HepG2 (cell line): ENCODE data around the gene RETN. TPM values are rescaled to one million over a fixed set of nuclear protein-coding genes. Genes with fewer than 3 reads are reported as not detected.

Experiments used
- ATAC-seq: fragments of 200-7000 bp; cut with Tn5 transposase; 3 replicates; pipeline ENCODE4 v1.9.1; 2020; ENCODE audit warnings: mild to moderate bottlenecking, moderate library complexity
- BruUV-seq: library from RNA; stranded (reverse); fragments of 400-500 nt; replicated peaks from 2 replicates; lab custom pipeline; 2021; lab: Mats Ljungman, UMichigan
- CTCF ChIA-PET: fragments of 300-600 bp; formaldehyde crosslinking; extraction: SDS; loops from one replicate; lab custom pipeline; 2021; ENCODE audit warnings: low total read pairs, inconsistent platforms, low intra/inter-chr PET ratio; lab: Yijun Ruan, JAX
- POLR2A ChIA-PET: fragments of 350-600 bp; sonication (Branson Sonifier 250); formaldehyde crosslinking; loops from one replicate; lab custom pipeline; 2020; ENCODE audit warnings: antibody characterized with exemption, inconsistent platforms; lab: Yijun Ruan, JAX
- DNase-seq: peaks from one replicate; pipeline ENCODE4 v3.0.0-alpha.2; 2015; ENCODE audit warnings: low spot score
- FAIRE-seq: peaks from 3 replicates; lab custom pipeline; 2011; peaks lifted over from hg19 to GRCh38; lab: Jason Lieb, UNC
- H2AFZ ChIP-seq: one replicate; pipeline ENCODE4 v1.6.1; 2011; ENCODE audit warnings: low read length, inconsistent platforms
- H3K27ac ChIP-seq: fragments of 300-600 bp; 3 replicates; pipeline ENCODE4 v1.8.0; 2011; ENCODE audit warnings: mixed run types, mild to moderate bottlenecking, mixed read lengths, low read length, inconsistent platforms; ENCODE audit not compliant: insufficient read depth; ENCODE audit errors: extremely low read length
- H3K27me3 ChIP-seq, 2 experiments: fragments of 200-600 bp in 1 of 2; 2 replicates in 1 of 2; 3 replicates in 1 of 2; pipeline versions ENCODE4 v1.6.0 to v1.8.0; 2011; ENCODE audit warnings: low read length in 2 of 2, mild to moderate bottlenecking in 2 of 2, moderate library complexity in 2 of 2, inconsistent platforms in 1 of 2; ENCODE audit not compliant: insufficient read depth in 2 of 2, control insufficient read depth in 1 of 2
- H3K36me3 ChIP-seq, 2 experiments: fragments of 200-600 bp in 1 of 2; replicated peaks in 1 of 2; 2 replicates in 1 of 2; 3 replicates in 1 of 2; pipeline versions ENCODE4 v1.5.1 to v1.8.0; 2011; ENCODE audit warnings: low read length in 2 of 2, inconsistent platforms in 1 of 2; ENCODE audit not compliant: insufficient read depth in 2 of 2, control insufficient read depth in 1 of 2
- H3K4me1 ChIP-seq: 2 replicates; pipeline ENCODE4 v1.5.1; 2012; ENCODE audit warnings: low read length, inconsistent platforms; ENCODE audit not compliant: insufficient read depth
- H3K4me2 ChIP-seq: 2 replicates; pipeline ENCODE4 v1.6.0; 2011; ENCODE audit warnings: low read depth, low read length, inconsistent platforms
- H3K4me3 ChIP-seq, 3 experiments: fragments of 200-600 bp in 1 of 3; sonication (generic), shearing (Covaris generic) in 1 of 3; replicated peaks in 1 of 3; 2 replicates each; pipeline ENCODE4 v1.5.1; 2011 to 2016; ENCODE audit warnings: low read length in 3 of 3, inconsistent platforms in 2 of 3, low read depth in 2 of 3, mild to moderate bottlenecking in 2 of 3, control low read depth in 1 of 3, mixed read lengths in 1 of 3; ENCODE audit not compliant: insufficient read depth in 1 of 3
- H3K79me2 ChIP-seq: one replicate; pipeline ENCODE4 v1.6.1; 2011; ENCODE audit warnings: low read length, inconsistent platforms; ENCODE audit not compliant: insufficient read depth
- H3K9ac ChIP-seq: 2 replicates; pipeline ENCODE4 v1.6.0; 2011; ENCODE audit warnings: mild to moderate bottlenecking, low read depth, low read length, inconsistent platforms; ENCODE audit not compliant: insufficient read depth
- H3K9me3 ChIP-seq: 2 replicates; pipeline ENCODE4 v1.5.1; 2012; ENCODE audit warnings: mild to moderate bottlenecking, low read length
- H4K20me1 ChIP-seq: 2 replicates; pipeline ENCODE4 v1.6.0; 2011; ENCODE audit warnings: inconsistent platforms, mild to moderate bottlenecking, low read length, moderate library complexity; ENCODE audit not compliant: insufficient read depth
- ATM ChIP-seq: fragments of 450-650 bp; IDR thresholded peaks from 2 replicates; pipeline ENCODE4 v1.7.1; 2017; ENCODE audit warnings: mild to moderate bottlenecking, borderline replicate concordance
- FOXA3 ChIP-seq: IDR thresholded peaks from 2 replicates; pipeline ENCODE4 v1.6.1; 2016; ENCODE audit warnings: missing genetic modification reagents, missing compliant biosample characterization
- MTF1 ChIP-seq: sonication (generic); formaldehyde crosslinking; IDR thresholded peaks from 2 replicates; pipeline ENCODE4 v1.5.0; 2020; ENCODE audit warnings: missing genetic modification reagents
- MYC ChIP-seq: sonication (generic); formaldehyde crosslinking; IDR thresholded peaks from 2 replicates; pipeline ENCODE4 v1.9.0; 2021; ENCODE audit warnings: missing genetic modification reagents, borderline replicate concordance
- RFX3 ChIP-seq: IDR thresholded peaks from 2 replicates; pipeline ENCODE4 v1.6.1; 2016; ENCODE audit warnings: missing biosample characterization, missing genetic modification reagents
- RXRA ChIP-seq: sonication (generic); formaldehyde crosslinking; IDR thresholded peaks from 2 replicates; pipeline ENCODE4 v1.5.1; 2020; ENCODE audit warnings: missing genetic modification reagents
- U2AF2 ChIP-seq: fragments of 200-400 bp; formaldehyde crosslinking; IDR thresholded peaks from 2 replicates; pipeline ENCODE4 v1.6.1; 2017; ENCODE audit warnings: low read depth, mild to moderate bottlenecking, low read length
- ZNF563 ChIP-seq: sonication (generic); formaldehyde crosslinking; IDR thresholded peaks from 2 replicates; pipeline ENCODE4 v1.8.0; 2022; ENCODE audit warnings: mild to moderate bottlenecking, moderate library complexity, missing genetic modification reagents
- ZNF629 ChIP-seq: sonication (generic); formaldehyde crosslinking; conservative IDR thresholded peaks from 2 replicates; pipeline ENCODE4 v1.5.0; 2020; ENCODE audit warnings: missing genetic modification reagents
- ZNF775 ChIP-seq: sonication (generic); formaldehyde crosslinking; IDR thresholded peaks from 2 replicates; pipeline ENCODE4 v1.4.0; 2020; ENCODE audit warnings: missing genetic modification reagents, mild to moderate bottlenecking, moderate library complexity, borderline replicate concordance
- ZSCAN21 ChIP-seq: sonication (generic); formaldehyde crosslinking; IDR thresholded peaks from 2 replicates; pipeline ENCODE4 v1.8.0; 2022; ENCODE audit warnings: mild to moderate bottlenecking, missing genetic modification reagents, moderate library complexity, borderline replicate concordance
- WGBS: methylation state at CpG from one replicate; pipeline ENCODE4 v1.1.6; 2017; ENCODE audit warnings: low lambda C conversion rate; 5-methylcytosine and 5-hydroxymethylcytosine counted together
- in situ Hi-C: cut with HindIII; loops from 2 replicates; pipeline ENCODE4 v1.10.0; 2017; ENCODE audit warnings: low pct_unique_long_range_greater_than_20kb; ENCODE audit not compliant: extremely low pct_ligation_motif_present
- intact Hi-C: fragments of 100-400 bp; cut with micrococcal nuclease; formaldehyde crosslinking; loops from one replicate; pipeline ENCODE4 v1.10.0; 2022; ENCODE audit not compliant: unreplicated experiment
- polyA plus RNA-seq, 8 experiments: library from polyadenylated mRNA; depleted of rRNA in 3 of 8; stranded (reverse) in 7 of 8; unstranded in 1 of 8; fragments of >200 nt; fragmentation: Illumina TruSeq in 4 of 8; extraction: Trizol in 4 of 8; gene quantifications; 2 replicates each; pipeline versions ENCODE4 v1.2.1 to v1.2.3, GENCODE V29; 2011 to 2016; ENCODE audit warnings: low read depth in 4 of 8, missing spikeins in 1 of 8, mixed read lengths in 1 of 8; ENCODE audit not compliant: insufficient read depth in 1 of 8
- total RNA-seq, 5 experiments: library from RNA; depleted of rRNA; stranded (reverse); fragments of >200 nt; fragmentation: Illumina TruSeq; extraction: Trizol; gene quantifications; 2 replicates each; pipeline ENCODE4 v1.2.3, GENCODE V29; 2016; ENCODE audit warnings: low read depth in 1 of 5
- TF ChIP-seq, protein P1 (sequence below): IDR thresholded peaks from 2 replicates; pipeline ENCODE4 v1.6.1; 2018; ENCODE audit warnings: missing genetic modification reagents
- TF ChIP-seq, protein P2 (sequence below): sonication (generic); formaldehyde crosslinking; IDR thresholded peaks from 2 replicates; pipeline ENCODE4 v1.8.0; 2022; ENCODE audit warnings: mild to moderate bottlenecking, missing genetic modification reagents
- TF ChIP-seq, protein P3 (sequence below): sonication (generic); formaldehyde crosslinking; IDR thresholded peaks from 2 replicates; pipeline ENCODE4 v1.4.0; 2020; ENCODE audit warnings: missing genetic modification reagents, borderline replicate concordance
- TF ChIP-seq, protein P4 (sequence below): sonication (generic); formaldehyde crosslinking; conservative IDR thresholded peaks from 2 replicates; pipeline ENCODE4 v1.4.0; 2020; ENCODE audit warnings: mild to moderate bottlenecking, missing genetic modification reagents, moderate library complexity

RETN gene
- total and polyA plus RNA-seq, 2 of the 13 experiments (the other 11 are each of a cell fraction or from before 2014, with no cell fraction given) = not detected

DNA sequence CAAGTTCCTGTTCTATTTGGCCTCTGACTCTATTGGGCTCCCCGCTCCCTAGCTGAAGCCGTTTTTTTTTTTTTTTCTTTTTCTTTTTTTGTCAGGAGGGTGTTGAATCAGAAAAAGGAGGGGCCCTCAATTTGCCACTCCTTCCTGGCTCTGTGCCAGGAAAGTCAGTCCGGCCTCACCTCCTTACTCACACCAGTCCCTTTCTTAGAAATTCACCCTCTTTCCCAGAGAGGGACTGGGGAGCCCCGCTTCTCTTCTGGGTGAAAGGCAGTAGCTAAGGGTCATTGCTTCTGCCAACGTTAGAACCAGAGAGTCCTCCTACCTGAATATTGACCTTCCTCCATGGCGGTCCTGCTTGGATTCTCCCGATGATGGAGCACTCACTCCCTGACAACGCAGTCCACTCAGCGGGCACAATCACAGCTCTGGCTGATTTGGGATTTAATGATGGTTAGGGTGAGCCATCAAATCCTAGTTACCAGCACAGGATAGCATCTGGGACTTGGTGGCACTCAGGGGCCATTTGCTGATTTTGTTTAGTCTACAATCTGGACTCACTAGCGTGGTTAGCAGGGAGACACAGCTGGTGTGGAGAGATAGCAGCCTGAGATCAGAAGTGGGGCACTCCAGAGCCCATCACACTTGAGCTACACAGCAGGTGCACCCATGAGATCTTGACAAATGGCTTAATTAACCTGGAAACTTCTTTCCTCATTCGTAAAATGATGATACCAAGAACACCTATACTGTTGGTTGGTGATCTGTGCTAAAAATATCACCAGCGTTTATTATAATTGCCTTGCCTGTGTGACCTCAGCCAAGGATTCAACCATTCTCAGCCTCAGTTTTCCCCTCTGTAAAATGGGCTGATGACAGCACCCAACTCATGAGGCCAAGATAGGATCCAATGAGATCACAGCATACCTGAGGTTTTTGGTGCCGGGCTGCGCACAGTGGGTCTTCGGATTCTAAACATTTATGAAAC is 30.9 kb downstream of the RETN start:
- CTCF ChIA-PET = no interaction called here
- TF ChIP-seq, protein P1, sequence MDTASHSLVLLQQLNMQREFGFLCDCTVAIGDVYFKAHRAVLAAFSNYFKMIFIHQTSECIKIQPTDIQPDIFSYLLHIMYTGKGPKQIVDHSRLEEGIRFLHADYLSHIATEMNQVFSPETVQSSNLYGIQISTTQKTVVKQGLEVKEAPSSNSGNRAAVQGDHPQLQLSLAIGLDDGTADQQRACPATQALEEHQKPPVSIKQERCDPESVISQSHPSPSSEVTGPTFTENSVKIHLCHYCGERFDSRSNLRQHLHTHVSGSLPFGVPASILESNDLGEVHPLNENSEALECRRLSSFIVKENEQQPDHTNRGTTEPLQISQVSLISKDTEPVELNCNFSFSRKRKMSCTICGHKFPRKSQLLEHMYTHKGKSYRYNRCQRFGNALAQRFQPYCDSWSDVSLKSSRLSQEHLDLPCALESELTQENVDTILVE (CRISPR knock-in tag) = no peak
- TF ChIP-seq RFX3 (CRISPR knock-in tag) (no peak), ZNF563 (CRISPR knock-in tag) (no peak), ZNF629 (peak; percentile 78), ATM (no peak), FOXA3 (no peak), U2AF2 (no peak), RXRA (CRISPR knock-in tag) (no peak), ZNF775 (CRISPR knock-in tag) (no peak), MYC (CRISPR knock-in tag) (no peak), ZSCAN21 (CRISPR knock-in tag) (no peak), MTF1 (CRISPR knock-in tag) (no peak)
- TF ChIP-seq, protein P2, sequence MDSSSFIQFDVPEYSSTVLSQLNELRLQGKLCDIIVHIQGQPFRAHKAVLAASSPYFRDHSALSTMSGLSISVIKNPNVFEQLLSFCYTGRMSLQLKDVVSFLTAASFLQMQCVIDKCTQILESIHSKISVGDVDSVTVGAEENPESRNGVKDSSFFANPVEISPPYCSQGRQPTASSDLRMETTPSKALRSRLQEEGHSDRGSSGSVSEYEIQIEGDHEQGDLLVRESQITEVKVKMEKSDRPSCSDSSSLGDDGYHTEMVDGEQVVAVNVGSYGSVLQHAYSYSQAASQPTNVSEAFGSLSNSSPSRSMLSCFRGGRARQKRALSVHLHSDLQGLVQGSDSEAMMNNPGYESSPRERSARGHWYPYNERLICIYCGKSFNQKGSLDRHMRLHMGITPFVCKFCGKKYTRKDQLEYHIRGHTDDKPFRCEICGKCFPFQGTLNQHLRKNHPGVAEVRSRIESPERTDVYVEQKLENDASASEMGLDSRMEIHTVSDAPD (CRISPR knock-in tag) = no peak
- TF ChIP-seq, protein P3, sequence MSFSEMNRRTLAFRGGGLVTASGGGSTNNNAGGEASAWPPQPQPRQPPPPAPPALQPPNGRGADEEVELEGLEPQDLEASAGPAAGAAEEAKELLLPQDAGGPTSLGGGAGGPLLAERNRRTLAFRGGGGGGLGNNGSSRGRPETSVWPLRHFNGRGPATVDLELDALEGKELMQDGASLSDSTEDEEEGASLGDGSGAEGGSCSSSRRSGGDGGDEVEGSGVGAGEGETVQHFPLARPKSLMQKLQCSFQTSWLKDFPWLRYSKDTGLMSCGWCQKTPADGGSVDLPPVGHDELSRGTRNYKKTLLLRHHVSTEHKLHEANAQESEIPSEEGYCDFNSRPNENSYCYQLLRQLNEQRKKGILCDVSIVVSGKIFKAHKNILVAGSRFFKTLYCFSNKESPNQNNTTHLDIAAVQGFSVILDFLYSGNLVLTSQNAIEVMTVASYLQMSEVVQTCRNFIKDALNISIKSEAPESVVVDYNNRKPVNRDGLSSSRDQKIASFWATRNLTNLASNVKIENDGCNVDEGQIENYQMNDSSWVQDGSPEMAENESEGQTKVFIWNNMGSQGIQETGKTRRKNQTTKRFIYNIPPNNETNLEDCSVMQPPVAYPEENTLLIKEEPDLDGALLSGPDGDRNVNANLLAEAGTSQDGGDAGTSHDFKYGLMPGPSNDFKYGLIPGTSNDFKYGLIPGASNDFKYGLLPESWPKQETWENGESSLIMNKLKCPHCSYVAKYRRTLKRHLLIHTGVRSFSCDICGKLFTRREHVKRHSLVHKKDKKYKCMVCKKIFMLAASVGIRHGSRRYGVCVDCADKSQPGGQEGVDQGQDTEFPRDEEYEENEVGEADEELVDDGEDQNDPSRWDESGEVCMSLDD (CRISPR knock-in tag) = no peak
- TF ChIP-seq, protein P4, sequence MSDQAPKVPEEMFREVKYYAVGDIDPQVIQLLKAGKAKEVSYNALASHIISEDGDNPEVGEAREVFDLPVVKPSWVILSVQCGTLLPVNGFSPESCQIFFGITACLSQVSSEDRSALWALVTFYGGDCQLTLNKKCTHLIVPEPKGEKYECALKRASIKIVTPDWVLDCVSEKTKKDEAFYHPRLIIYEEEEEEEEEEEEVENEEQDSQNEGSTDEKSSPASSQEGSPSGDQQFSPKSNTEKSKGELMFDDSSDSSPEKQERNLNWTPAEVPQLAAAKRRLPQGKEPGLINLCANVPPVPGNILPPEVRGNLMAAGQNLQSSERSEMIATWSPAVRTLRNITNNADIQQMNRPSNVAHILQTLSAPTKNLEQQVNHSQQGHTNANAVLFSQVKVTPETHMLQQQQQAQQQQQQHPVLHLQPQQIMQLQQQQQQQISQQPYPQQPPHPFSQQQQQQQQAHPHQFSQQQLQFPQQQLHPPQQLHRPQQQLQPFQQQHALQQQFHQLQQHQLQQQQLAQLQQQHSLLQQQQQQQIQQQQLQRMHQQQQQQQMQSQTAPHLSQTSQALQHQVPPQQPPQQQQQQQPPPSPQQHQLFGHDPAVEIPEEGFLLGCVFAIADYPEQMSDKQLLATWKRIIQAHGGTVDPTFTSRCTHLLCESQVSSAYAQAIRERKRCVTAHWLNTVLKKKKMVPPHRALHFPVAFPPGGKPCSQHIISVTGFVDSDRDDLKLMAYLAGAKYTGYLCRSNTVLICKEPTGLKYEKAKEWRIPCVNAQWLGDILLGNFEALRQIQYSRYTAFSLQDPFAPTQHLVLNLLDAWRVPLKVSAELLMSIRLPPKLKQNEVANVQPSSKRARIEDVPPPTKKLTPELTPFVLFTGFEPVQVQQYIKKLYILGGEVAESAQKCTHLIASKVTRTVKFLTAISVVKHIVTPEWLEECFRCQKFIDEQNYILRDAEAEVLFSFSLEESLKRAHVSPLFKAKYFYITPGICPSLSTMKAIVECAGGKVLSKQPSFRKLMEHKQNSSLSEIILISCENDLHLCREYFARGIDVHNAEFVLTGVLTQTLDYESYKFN (CRISPR knock-in tag) = no peak

More for the DNA sequence above, 30.9 kb downstream of the RETN start:
- no peak overlapping the region for H2AFZ ChIP-seq
- WGBS = 50% methylated on average over 14 of the region's 15 CpGs
- no peak overlapping the region for H3K27ac ChIP-seq
- H3K4me1 ChIP-seq = peaks cover 11% of the 10 kb centered on the region
- POLR2A ChIA-PET = no interaction called here
- intact Hi-C loops = no loop called here
- BruUV-seq = no TSS peak
- no peak overlapping the region for H3K9ac ChIP-seq
- no peak for FAIRE-seq
- ATAC-seq = no peak
- no peak for DNase-seq
- peaks cover 0 to 28% of the 10 kb centered on the region in 2 experiments; a peak in 2 of 5 replicates for H3K27me3 ChIP-seq
- no peak overlapping the region for H3K4me3 ChIP-seq
- in situ Hi-C loops = no loop called here
- H3K9me3 ChIP-seq = no peaks in the 10 kb centered on the region
- H4K20me1 ChIP-seq = no peaks in the 10 kb centered on the region
- no peak overlapping the region for H3K4me2 ChIP-seq
- H3K79me2 ChIP-seq = no peaks in the 10 kb centered on the region
- H3K36me3 ChIP-seq = no peaks in the 10 kb centered on the region
